Measurements from ENCODE around the gene DEDD. TPM values are rescaled to one million over a fixed set of nuclear protein-coding genes. Genes with fewer than 3 reads are reported as not detected.

The DEDD gene
- total and polyA plus RNA-seq, 2 of the 13 experiments (the other 11 are each of a cell fraction or from before 2014, with no cell fraction given) = 12.6 to 27.8 TPM

- peak; percentile 49 for TF ChIP-seq AGO1 (IDR thresholded peaks at IDR 0.05; ENCODE audit: low read depth, low read length, poor library complexity, severe bottlenecking)
- TF ChIP-seq MLX (CRISPR knock-in tag; IDR thresholded peaks at IDR 0.05) = no peak
- no peak for TF ChIP-seq ARHGAP35 (CRISPR knock-in tag; IDR thresholded peaks at IDR 0.05; ENCODE audit: borderline replicate concordance)
- no peak for TF ChIP-seq FOXO4 (CRISPR knock-in tag; conservative IDR thresholded peaks at IDR 0.05)
- no peak for TF ChIP-seq KLF16 (CRISPR knock-in tag; IDR thresholded peaks at IDR 0.05)
- no peak for TF ChIP-seq ZNF577 (CRISPR knock-in tag; IDR thresholded peaks at IDR 0.05; ENCODE audit: borderline replicate concordance, low read depth)
- no peak for TF ChIP-seq E2F5 (CRISPR knock-in tag; conservative IDR thresholded peaks at IDR 0.05)
- no peak for TF ChIP-seq KDM6A (CRISPR knock-in tag; IDR thresholded peaks at IDR 0.05; ENCODE audit: low read depth)
- TF ChIP-seq ZFP41 (CRISPR knock-in tag; IDR thresholded peaks at IDR 0.05; ENCODE audit: borderline replicate concordance) = no peak
- no peak for TF ChIP-seq MAZ (IDR thresholded peaks at IDR 0.05; ENCODE audit: borderline replicate concordance, low read depth, low read length)
- TF ChIP-seq MAZ (CRISPR knock-in tag; IDR thresholded peaks at IDR 0.05; ENCODE audit: low read depth) = no peak
- 0 out of 2 replicates have a peak, but pooled peaks have one; percentile 47 for TF ChIP-seq GABPB1 (CRISPR knock-in tag; IDR thresholded peaks at IDR 0.05)
- TF ChIP-seq ZNF121 (CRISPR knock-in tag; IDR thresholded peaks at IDR 0.05) = no peak
- TF ChIP-seq KLF15 (CRISPR knock-in tag; IDR thresholded peaks at IDR 0.05; ENCODE audit: borderline replicate concordance) = no peak
- no peak for TF ChIP-seq EHMT2 (IDR thresholded peaks at IDR 0.05; ENCODE audit: borderline replicate concordance, low read depth, low read length)
- TF ChIP-seq IKZF4 (CRISPR knock-in tag; IDR thresholded peaks at IDR 0.05; ENCODE audit: borderline replicate concordance, low read depth, not compliant biosample characterization) = no peak
- TF ChIP-seq ZNF256 (CRISPR knock-in tag; conservative IDR thresholded peaks at IDR 0.05) = no peak
- no peak for TF ChIP-seq HMGXB3 (CRISPR knock-in tag; IDR thresholded peaks at IDR 0.05; ENCODE audit: borderline replicate concordance)
- TF ChIP-seq TFAP4 (IDR thresholded peaks at IDR 0.05; ENCODE audit: borderline replicate concordance, low read depth) = peak; percentile 72; the same call in 1 of the 2 replicates
Observed at GRCh38 chr1:161098210-161099068, 34.0 kb downstream of the DEDD start, which contains the start of gene KLHDC9 (continued).

Data from HepG2 (cell line).